Ascending aorta (tissue), 2 donors: ENCODE results near the gene TSFM. TPM values are rescaled to one million over a fixed set of nuclear protein-coding genes. Genes with fewer than 3 reads are reported as not detected.

Experiments
- DNase-seq, 2 donors: peaks; one replicate each; pipeline ENCODE4 v3.0.0-alpha.2; 2019; ENCODE audit warnings: low spot score in 2 of 2
- H3K27ac ChIP-seq, 2 donors: fragments of 200-600 bp; sonication (generic); one replicate each; pipeline ENCODE4 v1.5.1; 2016 to 2017; ENCODE audit warnings: mild to moderate bottlenecking in 1 of 2
- H3K27me3 ChIP-seq: fragments of 200-600 bp; sonication (generic); one replicate; pipeline ENCODE4 v1.5.1; 2017
- H3K36me3 ChIP-seq, 2 donors: fragments of 200-600 bp; sonication (generic); one replicate each; pipeline ENCODE4 v1.5.1; 2016
- H3K4me1 ChIP-seq, 2 donors: fragments of 200-600 bp; sonication (generic); one replicate each; pipeline ENCODE4 v1.5.1; 2016 to 2017; ENCODE audit warnings: mild to moderate bottlenecking in 1 of 2
- H3K4me3 ChIP-seq, 2 donors: fragments of 200-600 bp; sonication (generic); one replicate each; pipeline ENCODE4 v1.5.1; 2016 to 2017; ENCODE audit warnings: mild to moderate bottlenecking in 1 of 2
- H3K9me3 ChIP-seq, 2 donors: fragments of 200-600 bp; sonication (generic); one replicate each; pipeline ENCODE4 v1.5.1; 2016
- CTCF ChIP-seq, 3 experiments: fragments of 200-600 bp in 2 of 3; fragments of 450-650 bp in 1 of 3; sonication (generic) in 2 of 3; IDR thresholded peaks; one replicate each; pipeline ENCODE4 v1.5.1; 2016 to 2019; ENCODE audit warnings: antibody characterized with exemption in 3 of 3, mild to moderate bottlenecking in 1 of 3, moderate library complexity in 1 of 3
- intact Hi-C: fragments of 100-400 bp; cut with DNase I; formaldehyde crosslinking; loops from one replicate; pipeline ENCODE4 v1.15.1; 2023
- total RNA-seq: library from RNA; depleted of rRNA; stranded (reverse); fragments of >200 nt; gene quantifications from one replicate; pipeline ENCODE4 v1.1.0, GENCODE V29; 2016

TSFM gene
- total RNA-seq, 1 donor from 2014 or later, result 46.8 TPM

DNA sequence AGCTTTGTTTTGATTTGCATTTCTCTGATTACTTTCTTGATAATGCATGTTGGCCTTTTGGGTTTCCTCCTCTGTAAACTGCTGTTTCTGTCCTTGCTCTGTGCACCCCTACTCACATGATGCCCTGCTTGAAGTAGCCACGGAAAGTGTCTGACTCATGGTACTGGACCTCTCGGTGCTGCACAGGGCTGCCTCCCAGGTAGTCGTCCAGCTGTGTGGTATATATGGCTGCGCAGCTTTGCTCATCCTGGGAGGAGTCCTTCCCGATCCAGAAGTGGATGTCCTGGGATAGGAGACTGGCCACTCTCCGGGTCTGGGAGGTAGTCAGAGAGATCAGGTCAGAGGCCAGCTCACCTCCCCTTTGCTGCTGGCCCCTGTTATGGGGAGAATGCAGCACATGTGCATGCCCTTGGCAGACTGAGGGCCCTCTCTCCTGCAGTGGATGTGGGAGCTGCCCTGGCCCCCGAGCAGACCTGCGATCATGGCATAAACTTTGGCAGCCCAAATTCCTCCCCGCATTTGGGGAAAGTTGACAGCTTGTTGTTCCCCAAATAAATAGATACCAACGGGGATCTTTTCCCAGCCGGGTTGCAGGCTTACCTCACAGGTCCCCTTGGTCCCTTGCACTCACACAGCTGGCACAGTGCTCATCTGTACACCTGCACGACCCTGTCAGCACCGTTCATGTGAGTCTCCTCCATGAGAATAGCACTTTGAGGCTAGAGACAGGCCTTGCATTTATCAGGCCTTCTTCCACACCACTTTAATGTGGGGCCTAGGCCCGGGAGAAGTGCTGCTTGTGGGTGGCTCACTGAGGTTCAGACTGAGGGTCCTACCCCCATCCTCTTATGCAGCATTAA lies 30.8 kb downstream of the TSFM start:
- intact Hi-C loops, result no loop called here
- TF ChIP-seq CTCF (IDR thresholded peaks at IDR 0.05), result no peak
- Histone ChIP-seq H3K9me3 (no peaks in the 10 kb centered on the region), H3K27me3 (no peaks in the 10 kb centered on the region), H3K4me1 (peaks cover 0 to 21% of the 10 kb centered on the region in 2 donors), H3K36me3 (peaks cover 27 to 40% of the 10 kb centered on the region in 2 donors), H3K27ac (no peak overlapping the region), H3K4me3 (no peak overlapping the region)
- no peak for DNase-seq

DNA sequence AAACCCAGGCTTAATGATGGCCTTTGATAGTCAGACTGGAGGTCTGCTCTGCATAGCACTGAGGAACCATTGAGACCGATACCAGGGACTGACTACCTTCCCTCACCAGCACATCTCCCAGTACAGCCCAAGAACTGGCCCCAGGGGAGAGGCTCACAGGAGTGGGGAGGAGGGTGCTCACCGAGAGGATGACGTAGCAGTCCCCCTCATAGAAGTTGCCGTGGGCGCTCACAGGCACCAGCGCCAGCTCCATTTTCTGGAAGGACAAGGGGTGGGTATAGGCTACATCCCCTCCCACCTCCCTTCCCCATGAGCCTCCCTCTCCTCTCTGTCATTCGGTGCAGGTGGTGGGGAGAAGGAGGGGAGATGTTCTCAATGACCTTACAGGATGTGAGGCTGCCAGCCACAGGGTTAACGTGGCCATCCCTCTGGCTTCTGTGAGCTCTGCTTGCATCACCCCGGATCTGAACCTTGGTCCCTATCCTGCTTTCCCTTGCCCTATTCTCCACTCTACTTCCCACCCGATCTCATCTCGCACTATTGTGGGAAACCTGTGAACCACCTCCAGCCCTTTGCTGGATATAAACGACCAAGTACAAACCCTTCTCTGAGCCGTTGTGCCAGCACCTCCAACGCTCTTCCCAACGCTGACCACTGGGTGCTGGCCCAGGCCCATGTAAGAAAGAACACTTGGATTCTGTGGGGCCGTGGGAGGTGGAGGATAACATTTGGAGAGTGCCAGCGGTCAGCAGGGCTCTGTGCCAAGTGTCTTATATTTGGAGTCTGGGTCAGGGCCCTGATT lies 31.6 kb downstream of the TSFM start:
- intact Hi-C loops, result no loop called here
- Histone ChIP-seq H3K4me3 (no peak overlapping the region), H3K9me3 (no peaks in the 10 kb centered on the region), H3K4me1 (peaks cover 0 to 21% of the 10 kb centered on the region in 2 donors), H3K27ac (no peak overlapping the region), H3K36me3 (peaks cover 23 to 41% of the 10 kb centered on the region in 2 donors), H3K27me3 (no peaks in the 10 kb centered on the region)
- peak in 1 of 2 donors; percentile 72 for DNase-seq
- peak in 1 of 3 experiments; percentile 31 for TF ChIP-seq CTCF (IDR thresholded peaks at IDR 0.05)

- DNase-seq, result no peak
- Histone ChIP-seq H3K9me3 (no peaks in the 10 kb centered on the region), H3K36me3 (peaks cover 21 to 35% of the 10 kb centered on the region in 2 donors), H3K4me3 (no peak overlapping the region), H3K4me1 (peaks cover 0 to 21% of the 10 kb centered on the region in 2 donors), H3K27me3 (no peaks in the 10 kb centered on the region), H3K27ac (no peak overlapping the region)
- intact Hi-C loops, result no loop called here
- no peak for TF ChIP-seq CTCF (IDR thresholded peaks at IDR 0.05)
Observed at GRCh38 chr12:57815177-57816000, 32.8 kb downstream of the TSFM start.

DNA sequence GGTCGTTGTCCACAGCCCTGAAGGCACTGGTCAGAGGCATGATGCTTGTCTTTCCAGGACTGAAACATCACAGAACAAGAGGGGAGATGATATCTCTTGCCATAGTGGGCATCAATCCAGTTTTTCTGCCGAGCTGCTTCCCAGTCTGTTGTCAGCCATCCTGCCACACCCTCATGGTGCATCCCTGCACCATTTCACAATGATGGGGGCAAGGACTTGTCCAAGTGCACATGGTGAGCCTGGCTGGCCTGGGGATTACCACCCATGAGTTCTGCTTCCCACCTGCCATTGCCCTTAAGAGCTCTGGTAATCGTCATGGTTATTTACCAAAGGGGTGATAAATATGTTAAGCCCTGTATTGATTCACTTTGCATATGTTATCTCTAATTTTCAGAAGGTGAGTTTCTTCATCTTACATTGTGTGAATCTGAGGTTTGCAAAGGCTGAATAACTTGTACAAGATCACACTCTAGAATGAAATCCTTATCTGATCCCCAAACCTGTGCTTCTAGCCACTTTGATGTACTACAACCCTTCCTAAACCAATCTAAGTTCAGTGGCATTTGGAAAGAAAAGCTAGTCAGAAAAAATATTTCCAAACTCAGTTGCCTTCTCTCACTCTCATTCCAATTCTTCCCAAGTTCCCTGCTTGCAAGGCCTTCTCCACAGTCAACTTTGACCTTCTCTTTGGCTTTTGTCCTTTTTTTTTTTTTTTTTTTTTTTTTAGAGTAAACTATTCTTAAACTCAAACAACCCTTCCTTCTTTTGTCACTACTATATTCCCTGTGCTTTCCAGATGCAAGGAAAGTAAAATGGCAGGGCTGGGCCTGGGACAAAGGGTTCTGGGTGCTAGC lies 33.6 kb downstream of the TSFM start:
- Histone ChIP-seq H3K27ac (peak overlapping the region; percentile 61 to 69), H3K4me3 (no peak overlapping the region), H3K36me3 (peaks cover 20 to 36% of the 10 kb centered on the region in 2 donors), H3K4me1 (peaks cover 0 to 21% of the 10 kb centered on the region in 2 donors), H3K27me3 (no peaks in the 10 kb centered on the region), H3K9me3 (no peaks in the 10 kb centered on the region)
- DNase-seq, result no peak
- TF ChIP-seq CTCF (IDR thresholded peaks at IDR 0.05), result no peak
- intact Hi-C loops, result no loop called here

GRCh38 chr12:57816855-57817151 lies 34.2 kb downstream of the TSFM start:
- peak in 1 of 2 donors; percentile 74 for DNase-seq
- Histone ChIP-seq H3K36me3 (peaks cover 21 to 42% of the 10 kb centered on the region in 2 donors), H3K9me3 (no peaks in the 10 kb centered on the region), H3K27ac (peak overlapping the region; percentile 61 to 69), H3K4me3 (no peak overlapping the region), H3K27me3 (no peaks in the 10 kb centered on the region), H3K4me1 (peaks cover 0 to 21% of the 10 kb centered on the region in 2 donors)
- no peak for TF ChIP-seq CTCF (IDR thresholded peaks at IDR 0.05)
- intact Hi-C loops, result no loop called here
